K562 (cell line): ENCODE results near the gene LRRC4C. TPM values are rescaled to one million over a fixed set of nuclear protein-coding genes. Genes with fewer than 3 reads are reported as not detected.

Experiments used
- ATAC-seq: fragments of 200-7000 bp; cut with Tn5 transposase; 3 replicates; pipeline ENCODE4 v1.9.1; 2020; ENCODE audit warnings: moderate library complexity
- BruUV-seq: library from RNA; stranded (reverse); fragments of 400-500 nt; replicated peaks from 2 replicates; lab custom pipeline; 2021; lab: Mats Ljungman, UMichigan
- CTCF ChIA-PET: fragments of 300-600 bp; formaldehyde crosslinking; extraction: SDS; loops from one replicate; lab custom pipeline; 2021; ENCODE audit warnings: low intra/inter-chr PET ratio; lab: Yijun Ruan, JAX
- POLR2A ChIA-PET: fragments of 300-600, 350-650 bp; sonication (Branson Sonifier 250); formaldehyde crosslinking; extraction: SDS; loops from one replicate; lab custom pipeline; 2021; ENCODE audit warnings: antibody characterized with exemption, inconsistent platforms; lab: Yijun Ruan, JAX
- DNase-seq, 4 experiments: peaks; one replicate each; pipeline versions ENCODE4 v3.0.0 to v3.0.0-alpha.2; 2011 to 2018; ENCODE audit warnings: low spot score in 3 of 4, mixed read lengths in 3 of 4; ENCODE audit errors: extremely low read depth in 1 of 4
- FAIRE-seq: peaks from 2 replicates; lab custom pipeline; 2011; peaks lifted over from hg19 to GRCh38; lab: Jason Lieb, UNC
- H2AFZ ChIP-seq: 2 replicates; pipeline ENCODE4 v1.6.0; 2011; ENCODE audit warnings: low read depth, low read length, control low read depth, inconsistent platforms
- H3K27ac ChIP-seq: fragments of 200-600 bp; 3 replicates; pipeline ENCODE4 v1.8.0; 2011; ENCODE audit warnings: low read depth, mild to moderate bottlenecking, control low read depth, inconsistent platforms, low read length, moderate library complexity, mixed read lengths; ENCODE audit errors: extremely low read depth
- H3K27me3 ChIP-seq, 2 experiments: fragments of 300-600 bp in 1 of 2; 2 replicates in 1 of 2; 3 replicates in 1 of 2; pipeline versions ENCODE4 v1.6.0 to v1.8.0; 2011; ENCODE audit warnings: inconsistent platforms in 2 of 2, low read length in 2 of 2, mild to moderate bottlenecking in 1 of 2, mixed read lengths in 1 of 2, moderate library complexity in 1 of 2; ENCODE audit not compliant: control insufficient read depth in 2 of 2, insufficient read depth in 2 of 2
- H3K36me3 ChIP-seq: fragments of 300-600 bp; 3 replicates; pipeline ENCODE4 v1.8.0; 2011; ENCODE audit warnings: mild to moderate bottlenecking, low read length, inconsistent platforms; ENCODE audit not compliant: control insufficient read depth, insufficient read depth
- H3K4me1 ChIP-seq, 2 experiments: fragments of 200-600 bp in 1 of 2; replicated peaks in 1 of 2; 2 replicates in 1 of 2; 3 replicates in 1 of 2; pipeline versions ENCODE4 v1.5.1 to v1.8.0; 2011; ENCODE audit warnings: inconsistent platforms in 2 of 2, low read length in 2 of 2, mild to moderate bottlenecking in 1 of 2, mixed read lengths in 1 of 2, moderate library complexity in 1 of 2; ENCODE audit not compliant: control insufficient read depth in 2 of 2, insufficient read depth in 2 of 2
- H3K4me2 ChIP-seq: 2 replicates; pipeline ENCODE4 v1.6.1; 2011; ENCODE audit warnings: low read length, control low read depth, inconsistent platforms, mixed read lengths; ENCODE audit not compliant: insufficient read depth
- H3K4me3 ChIP-seq: fragments of 200-600 bp; sonication (generic), shearing (Covaris generic); 2 replicates; pipeline ENCODE4 v1.5.1; 2016; ENCODE audit warnings: control low read depth, inconsistent platforms
- H3K79me2 ChIP-seq: fragments of 200-600 bp; 3 replicates; pipeline ENCODE4 v1.8.0; 2011; ENCODE audit warnings: low read length, inconsistent platforms; ENCODE audit not compliant: control insufficient read depth, insufficient read depth
- H3K9ac ChIP-seq, 2 experiments: 2 replicates each; pipeline versions ENCODE4 v1.6.0 to v1.6.1; 2011; ENCODE audit warnings: low read depth in 2 of 2, low read length in 2 of 2, control low read depth in 1 of 2, inconsistent platforms in 1 of 2, mild to moderate bottlenecking in 1 of 2, mixed read lengths in 1 of 2; ENCODE audit not compliant: insufficient read depth in 1 of 2
- H3K9me1 ChIP-seq: one replicate; pipeline ENCODE4 v1.6.0; 2011; ENCODE audit warnings: inconsistent platforms, mild to moderate bottlenecking, low read length, moderate library complexity; ENCODE audit not compliant: control insufficient read depth, insufficient read depth
- H3K9me3 ChIP-seq: replicated peaks from 2 replicates; pipeline ENCODE4 v1.5.1; 2011; ENCODE audit warnings: low read depth, low read length, inconsistent platforms; ENCODE audit not compliant: control insufficient read depth, insufficient read depth
- H4K20me1 ChIP-seq: replicated peaks from 2 replicates; pipeline ENCODE4 v1.6.1; 2011; ENCODE audit warnings: low read length, inconsistent platforms, mixed read lengths; ENCODE audit not compliant: control insufficient read depth, insufficient read depth
- ARID1B ChIP-seq: fragments of 450-650 bp; IDR thresholded peaks from 2 replicates; pipeline ENCODE4 v1.6.1; 2016; ENCODE audit warnings: antibody characterized with exemption, mild to moderate bottlenecking, inconsistent platforms
- CREM ChIP-seq: IDR thresholded peaks from 2 replicates; pipeline ENCODE4 v1.6.1; 2014; ENCODE audit warnings: antibody characterized with exemption, low read depth
- CSDE1 ChIP-seq, 2 experiments: fragments of 450-650 bp; IDR thresholded peaks; 2 replicates each; pipeline ENCODE4 v1.6.1; 2016; ENCODE audit warnings: mild to moderate bottlenecking in 1 of 2
- HMGXB4 ChIP-seq: sonication (generic); formaldehyde crosslinking; IDR thresholded peaks from 2 replicates; pipeline ENCODE4 v1.8.1; 2023; ENCODE audit warnings: mild to moderate bottlenecking, missing genetic modification reagents
- THAP12 ChIP-seq: fragments of 250-450 bp; sonication (Bioruptor Pico); IDR thresholded peaks from 2 replicates; pipeline ENCODE4 v1.9.0; 2021; ENCODE audit warnings: mild to moderate bottlenecking, inconsistent platforms
- ZFP91 ChIP-seq: sonication (generic); formaldehyde crosslinking; IDR thresholded peaks from 2 replicates; pipeline ENCODE4 v1.8.0; 2022; ENCODE audit warnings: mild to moderate bottlenecking, missing genetic modification reagents
- ZNF184 ChIP-seq: sonication (generic); formaldehyde crosslinking; IDR thresholded peaks from 2 replicates; pipeline ENCODE4 v1.5.0; 2020; ENCODE audit warnings: missing genetic modification reagents
- ZNF511 ChIP-seq: sonication (generic); formaldehyde crosslinking; IDR thresholded peaks from 2 replicates; pipeline ENCODE4 v1.8.0; 2022; ENCODE audit warnings: mild to moderate bottlenecking, missing genetic modification reagents
- ZNF668 ChIP-seq: fragments of 250-450 bp; sonication (Bioruptor Pico); IDR thresholded peaks from 2 replicates; pipeline ENCODE4 v1.8.0; 2022; ENCODE audit warnings: mild to moderate bottlenecking, inconsistent platforms
- WGBS: fragments of 100-300 bp; shearing (Covaris generic); methylation state at CpG from one replicate; pipeline ENCODE4 v1.1.6; 2016; ENCODE audit warnings: low coverage, mixed read lengths; ENCODE audit not compliant: insufficient coverage; ENCODE audit errors: missing lambda C conversion rate; 5-methylcytosine and 5-hydroxymethylcytosine counted together
- in situ Hi-C: fragments of 300-500 bp; cut with MboI; formaldehyde crosslinking; loops from 4 replicates; pipeline ENCODE4 v1.15.0; 2018; ENCODE audit warnings: inconsistent platforms, mixed read lengths
- intact Hi-C: fragments of 100-400 bp; cut with micrococcal nuclease; formaldehyde crosslinking; loops from 2 replicates; pipeline ENCODE4 v1.14.2; 2022
- polyA plus RNA-seq, 8 experiments: library from polyadenylated mRNA; depleted of rRNA in 4 of 8; stranded (reverse) in 5 of 8; unstranded in 3 of 8; fragments of >200 nt; fragmentation: Nextera tagmentation in 2 of 8; fragmentation: Illumina TruSeq in 1 of 8; extraction: Ambion mirVana in 2 of 8; extraction: Trizol in 1 of 8; gene quantifications; 2 replicates each; pipeline versions ENCODE4 v1.2.1 to v1.2.3, GENCODE V29; 2011 to 2014; ENCODE audit warnings: inconsistent platforms in 1 of 8, missing spikeins in 1 of 8
- total RNA-seq, 7 experiments: library from RNA; depleted of rRNA in 6 of 7; stranded (reverse); fragments of >200 nt in 6 of 7; fragmentation: Illumina TruSeq in 2 of 7; extraction: Trizol in 2 of 7; gene quantifications; 2 replicates each; pipeline versions ENCODE4 v1.2.1 to v1.2.3, GENCODE V29; 2011 to 2021; ENCODE audit warnings: low replicate concordance in 1 of 7
- TF ChIP-seq, protein P1 (sequence below): sonication (generic); formaldehyde crosslinking; IDR thresholded peaks from 2 replicates; pipeline ENCODE4 v1.8.0; 2022; ENCODE audit warnings: mild to moderate bottlenecking, low read depth, missing genetic modification reagents
- TF ChIP-seq, protein P2 (sequence below): fragments of 450-650 bp; formaldehyde crosslinking; IDR thresholded peaks from 2 replicates; pipeline ENCODE4 v1.4.0; 2020; ENCODE audit warnings: mild to moderate bottlenecking, mixed read lengths
- TF ChIP-seq, protein P3 (sequence below): fragments of 450-650 bp; formaldehyde crosslinking; IDR thresholded peaks from 2 replicates; pipeline ENCODE4 v1.4.0; 2022; ENCODE audit warnings: missing genetic modification characterization

LRRC4C gene
- total and polyA plus RNA-seq, 9 of the 15 experiments (the other 6 are each of a cell fraction or from before 2014, with no cell fraction given): not detected

DNA sequence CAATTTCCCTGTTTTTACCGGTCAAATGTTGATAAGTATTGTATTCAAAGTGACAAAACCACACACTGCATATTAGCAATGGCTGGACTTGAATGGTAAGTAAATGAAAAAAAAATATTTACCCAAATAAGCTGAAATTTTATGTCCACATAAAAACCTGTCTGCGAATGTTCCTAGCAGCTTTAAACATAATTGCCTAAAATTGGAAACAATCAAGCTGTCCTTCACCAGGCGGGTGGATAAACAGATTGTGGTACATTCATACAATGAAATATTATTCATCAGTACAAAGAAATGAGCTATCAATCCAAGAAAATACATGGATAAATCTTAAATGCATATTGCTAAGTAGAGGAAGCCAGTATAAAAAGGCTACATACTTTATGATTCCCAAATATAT, 1067.8 kb downstream of the LRRC4C start:
- H3K9me3 ChIP-seq: no peaks in the 10 kb centered on the region
- H3K79me2 ChIP-seq: no peaks in the 10 kb centered on the region
- CTCF ChIA-PET: no interaction called here
- no peak overlapping the region for H2AFZ ChIP-seq
- no peaks in the 10 kb centered on the region for H3K4me1 ChIP-seq
- 0% methylated on average over 3 of the region's 3 CpGs for WGBS
- H3K36me3 ChIP-seq: no peaks in the 10 kb centered on the region
- H3K9ac ChIP-seq: no peak overlapping the region
- H3K4me2 ChIP-seq: no peak overlapping the region
- POLR2A ChIA-PET: no interaction called here
- H3K27me3 ChIP-seq: no peaks in the 10 kb centered on the region
- no peak for DNase-seq
- H3K4me3 ChIP-seq: no peak overlapping the region
- FAIRE-seq: no peak
- intact Hi-C loops (no loop called here), in situ Hi-C loops (no loop called here)
- no peaks in the 10 kb centered on the region for H3K9me1 ChIP-seq
- BruUV-seq: no TSS peak
- ATAC-seq: no peak
- no peaks in the 10 kb centered on the region for H4K20me1 ChIP-seq
- H3K27ac ChIP-seq: no peak overlapping the region
- TF ChIP-seq ARID1B (no peak), ZNF184 (CRISPR knock-in tag) (no peak), THAP12 (CRISPR knock-in tag) (no peak), ZNF511 (CRISPR knock-in tag) (no peak), ZFP91 (no peak), HMGXB4 (CRISPR knock-in tag) (no peak), CREM (no peak), CSDE1 (IDR thresholded peaks at IDR 0.05) (no peak), ZNF668 (no peak)
- TF ChIP-seq, protein P1, sequence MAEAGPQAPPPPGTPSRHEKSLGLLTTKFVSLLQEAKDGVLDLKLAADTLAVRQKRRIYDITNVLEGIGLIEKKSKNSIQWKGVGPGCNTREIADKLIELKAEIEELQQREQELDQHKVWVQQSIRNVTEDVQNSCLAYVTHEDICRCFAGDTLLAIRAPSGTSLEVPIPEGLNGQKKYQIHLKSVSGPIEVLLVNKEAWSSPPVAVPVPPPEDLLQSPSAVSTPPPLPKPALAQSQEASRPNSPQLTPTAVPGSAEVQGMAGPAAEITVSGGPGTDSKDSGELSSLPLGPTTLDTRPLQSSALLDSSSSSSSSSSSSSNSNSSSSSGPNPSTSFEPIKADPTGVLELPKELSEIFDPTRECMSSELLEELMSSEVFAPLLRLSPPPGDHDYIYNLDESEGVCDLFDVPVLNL (CRISPR knock-in tag): no peak
- TF ChIP-seq, protein P2, sequence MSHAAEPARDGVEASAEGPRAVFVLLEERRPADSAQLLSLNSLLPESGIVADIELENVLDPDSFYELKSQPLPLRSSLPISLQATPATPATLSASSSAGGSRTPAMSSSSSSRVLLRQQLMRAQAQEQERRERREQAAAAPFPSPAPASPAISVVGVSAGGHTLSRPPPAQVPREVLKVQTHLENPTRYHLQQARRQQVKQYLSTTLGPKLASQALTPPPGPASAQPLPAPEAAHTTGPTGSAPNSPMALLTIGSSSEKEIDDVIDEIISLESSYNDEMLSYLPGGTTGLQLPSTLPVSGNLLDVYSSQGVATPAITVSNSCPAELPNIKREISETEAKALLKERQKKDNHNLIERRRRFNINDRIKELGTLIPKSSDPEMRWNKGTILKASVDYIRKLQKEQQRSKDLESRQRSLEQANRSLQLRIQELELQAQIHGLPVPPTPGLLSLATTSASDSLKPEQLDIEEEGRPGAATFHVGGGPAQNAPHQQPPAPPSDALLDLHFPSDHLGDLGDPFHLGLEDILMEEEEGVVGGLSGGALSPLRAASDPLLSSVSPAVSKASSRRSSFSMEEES (CRISPR knock-in tag): no peak
- TF ChIP-seq, protein P3, sequence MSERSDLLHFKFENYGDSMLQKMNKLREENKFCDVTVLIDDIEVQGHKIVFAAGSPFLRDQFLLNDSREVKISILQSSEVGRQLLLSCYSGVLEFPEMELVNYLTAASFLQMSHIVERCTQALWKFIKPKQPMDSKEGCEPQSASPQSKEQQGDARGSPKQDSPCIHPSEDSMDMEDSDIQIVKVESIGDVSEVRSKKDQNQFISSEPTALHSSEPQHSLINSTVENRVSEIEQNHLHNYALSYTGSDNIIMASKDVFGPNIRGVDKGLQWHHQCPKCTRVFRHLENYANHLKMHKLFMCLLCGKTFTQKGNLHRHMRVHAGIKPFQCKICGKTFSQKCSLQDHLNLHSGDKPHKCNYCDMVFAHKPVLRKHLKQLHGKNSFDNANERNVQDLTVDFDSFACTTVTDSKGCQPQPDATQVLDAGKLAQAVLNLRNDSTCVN (CRISPR knock-in tag): no peak
